ENCODE data around the gene HIBADH. TPM values are rescaled to one million over a fixed set of nuclear protein-coding genes. Genes with fewer than 3 reads are reported as not detected.

Gene HIBADH
- polyA plus RNA-seq, 2 of the 4 experiments (the other 2 are of a cell fraction): 49.5 to 118 TPM

DNA sequence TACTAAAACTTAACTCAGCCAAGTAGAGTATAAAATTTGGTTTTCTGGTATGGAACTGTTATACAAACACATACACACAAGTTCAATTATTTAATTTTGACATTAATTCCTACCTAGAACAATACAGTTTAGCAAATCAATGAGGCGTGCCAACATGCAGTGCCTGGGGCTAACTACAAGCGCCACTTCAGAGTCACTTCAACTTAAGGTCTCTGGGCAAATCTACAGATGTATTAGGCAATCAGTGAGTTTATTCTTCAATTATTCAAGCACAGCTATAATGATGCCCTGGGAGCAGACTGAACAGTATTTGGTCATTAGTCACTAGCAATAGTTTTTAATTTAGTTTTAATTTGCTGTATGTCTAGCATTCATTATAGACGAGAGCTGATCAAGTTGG, 51.6 kb downstream of the HIBADH start (continued):
- no peak for TF ChIP-seq ZC3H11A (IDR thresholded peaks at IDR 0.05)
- TF ChIP-seq, protein P1, sequence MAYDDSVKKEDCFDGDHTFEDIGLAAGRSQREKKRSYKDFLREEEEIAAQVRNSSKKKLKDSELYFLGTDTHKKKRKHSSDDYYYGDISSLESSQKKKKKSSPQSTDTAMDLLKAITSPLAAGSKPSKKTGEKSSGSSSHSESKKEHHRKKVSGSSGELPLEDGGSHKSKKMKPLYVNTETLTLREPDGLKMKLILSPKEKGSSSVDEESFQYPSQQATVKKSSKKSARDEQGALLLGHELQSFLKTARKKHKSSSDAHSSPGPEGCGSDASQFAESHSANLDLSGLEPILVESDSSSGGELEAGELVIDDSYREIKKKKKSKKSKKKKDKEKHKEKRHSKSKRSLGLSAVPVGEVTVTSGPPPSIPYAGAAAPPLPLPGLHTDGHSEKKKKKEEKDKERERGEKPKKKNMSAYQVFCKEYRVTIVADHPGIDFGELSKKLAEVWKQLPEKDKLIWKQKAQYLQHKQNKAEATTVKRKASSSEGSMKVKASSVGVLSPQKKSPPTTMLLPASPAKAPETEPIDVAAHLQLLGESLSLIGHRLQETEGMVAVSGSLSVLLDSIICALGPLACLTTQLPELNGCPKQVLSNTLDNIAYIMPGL (CRISPR knock-in tag; IDR thresholded peaks at IDR 0.05; ENCODE audit: borderline replicate concordance): no peak
- no peak for TF ChIP-seq EHMT2 (IDR thresholded peaks at IDR 0.05; ENCODE audit: low read depth)
- TF ChIP-seq EP300 (IDR thresholded peaks at IDR 0.05): no peak

DNA sequence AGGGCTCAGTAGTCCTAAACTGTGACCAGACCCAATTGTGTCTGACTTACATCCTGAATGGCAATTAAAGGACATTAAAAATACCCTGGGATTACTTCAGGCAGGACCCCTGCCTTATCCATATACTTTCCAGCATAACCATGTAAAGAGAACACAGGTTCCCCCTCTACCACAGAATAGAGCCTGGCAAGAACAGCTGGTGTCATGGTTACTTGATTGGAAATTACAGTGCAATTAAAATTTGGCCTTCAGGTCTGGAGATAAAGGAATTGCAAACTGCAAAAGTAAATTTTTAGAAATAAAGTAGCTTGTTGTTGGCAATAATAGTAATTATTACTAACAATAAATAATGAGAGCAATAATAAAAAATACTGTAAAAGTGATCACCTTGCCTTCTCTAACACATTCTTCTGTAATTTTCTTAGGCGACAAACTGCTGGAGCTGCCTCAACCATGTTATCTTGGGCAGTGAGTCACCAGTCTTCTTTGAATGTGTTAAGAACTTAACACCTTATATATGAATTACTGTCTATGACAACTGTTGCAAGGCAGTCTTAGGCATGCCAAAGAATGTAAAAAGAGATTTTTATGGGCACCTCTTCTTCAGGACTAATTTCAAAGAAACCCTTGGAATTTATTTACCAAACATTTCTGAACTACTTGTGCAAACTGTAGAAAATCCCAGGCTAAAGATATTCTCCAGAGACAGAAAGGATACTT, 53.7 kb downstream of the HIBADH start:
- ChIA-PET CTCF (interaction anchor here (0.8 to 3.1 kb wide), 7 partner anchors 54 to 411 kb away, joined by 3 to 17 read pairs (median 4); partner anchors contain the start of genes HIBADH and HOXA13), POLR2A (no interaction called here)
- no peaks in the 10 kb centered on the region for H3K9me3 ChIP-seq
- H3K27ac ChIP-seq: no peak overlapping the region
- FAIRE-seq (no peak), DNase-seq (ENCODE audit: low read depth in 1 of 2, low spot score in 1 of 2) (no peak), ATAC-seq (no peak)
- TF ChIP-seq, protein P2, sequence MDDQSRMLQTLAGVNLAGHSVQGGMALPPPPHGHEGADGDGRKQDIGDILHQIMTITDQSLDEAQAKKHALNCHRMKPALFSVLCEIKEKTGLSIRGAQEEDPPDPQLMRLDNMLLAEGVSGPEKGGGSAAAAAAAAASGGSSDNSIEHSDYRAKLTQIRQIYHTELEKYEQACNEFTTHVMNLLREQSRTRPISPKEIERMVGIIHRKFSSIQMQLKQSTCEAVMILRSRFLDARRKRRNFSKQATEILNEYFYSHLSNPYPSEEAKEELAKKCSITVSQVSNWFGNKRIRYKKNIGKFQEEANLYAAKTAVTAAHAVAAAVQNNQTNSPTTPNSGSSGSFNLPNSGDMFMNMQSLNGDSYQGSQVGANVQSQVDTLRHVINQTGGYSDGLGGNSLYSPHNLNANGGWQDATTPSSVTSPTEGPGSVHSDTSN (IDR thresholded peaks at IDR 0.05): no peak
- TF ChIP-seq, protein P3, sequence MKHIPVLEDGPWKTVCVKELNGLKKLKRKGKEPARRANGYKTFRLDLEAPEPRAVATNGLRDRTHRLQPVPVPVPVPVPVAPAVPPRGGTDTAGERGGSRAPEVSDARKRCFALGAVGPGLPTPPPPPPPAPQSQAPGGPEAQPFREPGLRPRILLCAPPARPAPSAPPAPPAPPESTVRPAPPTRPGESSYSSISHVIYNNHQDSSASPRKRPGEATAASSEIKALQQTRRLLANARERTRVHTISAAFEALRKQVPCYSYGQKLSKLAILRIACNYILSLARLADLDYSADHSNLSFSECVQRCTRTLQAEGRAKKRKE (CRISPR knock-in tag; IDR thresholded peaks at IDR 0.05; ENCODE audit: low read depth): no peak
- TF ChIP-seq POLR2A (IDR thresholded peaks at IDR 0.05; ENCODE audit: low read length) (no peak), EHMT2 (IDR thresholded peaks at IDR 0.05; ENCODE audit: low read depth) (no peak), RNF2 (IDR thresholded peaks at IDR 0.05; ENCODE audit: borderline replicate concordance, low read depth) (no peak), ZNF302 (CRISPR knock-in tag; IDR thresholded peaks at IDR 0.05) (no peak), MAZ (IDR thresholded peaks at IDR 0.05; ENCODE audit: borderline replicate concordance, low read depth, low read length) (no peak), HOXA7 (CRISPR knock-in tag; IDR thresholded peaks at IDR 0.05) (no peak), HOXB5 (CRISPR knock-in tag; IDR thresholded peaks at IDR 0.05) (no peak), BHLHE40 (IDR thresholded peaks at IDR 0.05; ENCODE audit: low read depth, low read length) (no peak), MYC (IDR thresholded peaks at IDR 0.05; ENCODE audit: borderline replicate concordance, low read length) (no peak), EP300 (IDR thresholded peaks at IDR 0.05) (no peak), RFX5 (IDR thresholded peaks at IDR 0.05) (no peak)
- TF ChIP-seq, protein P1 (CRISPR knock-in tag; IDR thresholded peaks at IDR 0.05; ENCODE audit: borderline replicate concordance): no peak
- TF ChIP-seq, protein P4, sequence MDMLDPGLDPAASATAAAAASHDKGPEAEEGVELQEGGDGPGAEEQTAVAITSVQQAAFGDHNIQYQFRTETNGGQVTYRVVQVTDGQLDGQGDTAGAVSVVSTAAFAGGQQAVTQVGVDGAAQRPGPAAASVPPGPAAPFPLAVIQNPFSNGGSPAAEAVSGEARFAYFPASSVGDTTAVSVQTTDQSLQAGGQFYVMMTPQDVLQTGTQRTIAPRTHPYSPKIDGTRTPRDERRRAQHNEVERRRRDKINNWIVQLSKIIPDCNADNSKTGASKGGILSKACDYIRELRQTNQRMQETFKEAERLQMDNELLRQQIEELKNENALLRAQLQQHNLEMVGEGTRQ (IDR thresholded peaks at IDR 0.05): no peak
- H3K4me2 ChIP-seq: no peak overlapping the region
- WGBS (ENCODE audit: missing lambda C conversion rate): 82% methylated on average over 1 of the region's 1 CpG
- peaks cover 64% of the 10 kb centered on the region for H3K4me1 ChIP-seq
- no peak overlapping the region for H3K4me3 ChIP-seq

Measured in A549 (cell line).